Effector CD4-positive, alpha-beta T cell (primary cell): ENCODE measurements around the gene GPATCH1.

Experiments used
- DNase-seq: peaks from one replicate; pipeline ENCODE4 v3.0.0-alpha.2; 2020

Gene GPATCH1

GRCh38 chr19:33064458-33064791 is 16.6 kb upstream of the GPATCH1 start:
- DNase-seq, result no peak

DNA sequence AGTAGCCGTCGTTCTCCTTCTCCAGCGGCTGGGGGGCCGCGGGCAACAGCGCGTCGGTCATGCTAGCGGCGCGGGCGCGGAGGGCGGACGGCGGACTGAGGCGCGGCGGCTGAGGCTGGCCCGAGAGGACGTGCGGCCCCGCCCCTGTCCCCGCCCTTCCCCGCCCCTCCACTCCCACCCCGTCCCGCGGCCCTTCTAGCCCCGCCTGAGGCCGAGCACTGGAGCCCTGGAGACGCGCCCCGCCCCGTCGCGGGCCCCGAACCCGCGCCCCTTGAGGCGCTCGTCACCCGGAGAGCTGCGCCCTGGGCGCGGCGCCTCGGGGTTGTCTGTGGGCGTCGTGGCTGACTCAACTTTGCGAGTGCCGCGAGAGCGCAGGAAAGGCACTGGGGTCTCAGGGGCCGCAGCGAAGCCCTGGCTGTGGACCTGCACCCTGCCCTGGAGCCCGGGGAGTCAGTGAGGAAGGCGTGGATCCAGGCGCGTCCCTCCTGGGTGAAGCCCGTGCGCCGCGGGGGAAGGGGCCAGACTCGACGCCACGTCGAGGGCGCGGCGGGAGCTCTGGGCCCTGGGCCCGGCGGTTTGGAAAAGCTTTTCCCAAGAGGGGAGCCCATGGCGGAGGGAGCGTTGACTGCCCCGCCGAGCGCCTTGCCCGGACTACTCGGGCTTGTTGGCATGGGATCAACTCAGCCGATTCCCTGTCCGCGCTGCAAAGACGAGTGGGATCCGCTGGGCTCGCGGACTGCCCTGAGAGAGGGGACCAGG is 16.0 kb upstream of the GPATCH1 start, which contains the start of gene RHPN2:
Gene RHPN2 (minus strand): TSS at position 97 of the 759 bp plus-strand sequence. CDS start 36 bp downstream, at position 61.
- peak; percentile 14 for DNase-seq

GRCh38 chr19:33066543-33066942 is 14.4 kb upstream of the GPATCH1 start:
- no peak for DNase-seq

GRCh38 chr19:33067121-33067520 is 13.9 kb upstream of the GPATCH1 start:
- DNase-seq, result no peak

DNA sequence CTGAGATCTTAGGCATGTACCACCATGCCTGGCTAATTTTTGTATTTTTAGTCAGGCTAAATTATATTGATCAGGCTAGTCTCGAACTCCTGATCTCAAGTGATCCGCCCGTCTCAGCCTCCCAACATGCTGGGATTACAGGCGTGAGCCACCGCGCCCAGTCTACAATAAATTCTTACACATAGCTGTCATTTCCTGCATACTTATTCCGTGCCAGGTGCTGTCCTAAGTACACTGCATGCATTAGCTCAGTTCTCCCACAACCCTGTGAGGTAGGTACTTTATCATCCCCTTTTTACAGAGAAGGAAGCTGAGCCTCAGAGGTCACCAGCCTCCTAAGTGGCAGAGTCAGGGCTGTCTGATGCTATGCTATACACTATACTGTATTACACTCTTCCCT is 9.1 kb upstream of the GPATCH1 start:
- DNase-seq, result no peak

DNA sequence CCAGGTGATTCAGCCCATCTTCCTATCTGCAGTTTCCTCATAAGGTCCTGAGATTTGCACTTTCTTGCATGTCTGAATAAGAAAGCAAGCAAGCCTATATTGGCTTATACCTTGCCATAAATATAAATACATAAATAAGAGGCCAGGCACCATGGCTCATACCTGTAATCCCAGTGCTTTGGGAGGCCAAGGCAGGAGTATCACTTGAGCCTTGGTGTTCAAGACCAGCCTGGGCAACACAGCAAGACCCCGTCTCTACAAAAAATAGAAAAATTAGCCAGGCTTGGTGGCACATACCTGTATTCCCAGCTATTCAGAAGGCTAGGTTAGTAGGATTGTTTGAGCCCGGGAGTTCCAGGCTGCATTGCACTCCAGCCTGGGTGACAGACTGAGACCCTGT is 5.5 kb upstream of the GPATCH1 start:
- no peak for DNase-seq

- no peak for DNase-seq
Measured at GRCh38 chr19:33085570-33086128, 4.7 kb downstream of the GPATCH1 start.

- no peak for DNase-seq
Measured at GRCh38 chr19:33086955-33087354, 6.0 kb downstream of the GPATCH1 start.

DNA sequence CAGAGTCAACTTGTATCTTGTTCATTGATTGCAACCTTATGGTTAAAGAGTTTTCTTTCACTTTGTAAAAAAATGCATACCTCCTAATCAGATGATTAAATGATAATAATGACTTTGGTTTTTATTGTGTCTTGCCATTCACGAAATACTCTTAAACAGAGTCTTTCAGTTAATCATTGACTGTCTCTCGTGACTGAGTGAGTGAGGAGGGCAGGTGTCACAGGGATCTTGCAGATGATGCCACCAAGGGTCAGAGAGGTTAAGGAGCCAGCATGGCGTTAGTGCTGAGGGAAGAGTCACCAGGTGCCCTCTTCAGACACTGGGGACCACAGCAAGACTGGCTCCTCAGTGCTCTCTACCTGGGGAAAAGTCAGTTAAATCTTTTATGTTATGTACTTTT is 8.0 kb downstream of the GPATCH1 start:
- DNase-seq, result no peak

GRCh38 chr19:33090179-33090578 is 9.2 kb downstream of the GPATCH1 start:
- DNase-seq, result no peak

DNA sequence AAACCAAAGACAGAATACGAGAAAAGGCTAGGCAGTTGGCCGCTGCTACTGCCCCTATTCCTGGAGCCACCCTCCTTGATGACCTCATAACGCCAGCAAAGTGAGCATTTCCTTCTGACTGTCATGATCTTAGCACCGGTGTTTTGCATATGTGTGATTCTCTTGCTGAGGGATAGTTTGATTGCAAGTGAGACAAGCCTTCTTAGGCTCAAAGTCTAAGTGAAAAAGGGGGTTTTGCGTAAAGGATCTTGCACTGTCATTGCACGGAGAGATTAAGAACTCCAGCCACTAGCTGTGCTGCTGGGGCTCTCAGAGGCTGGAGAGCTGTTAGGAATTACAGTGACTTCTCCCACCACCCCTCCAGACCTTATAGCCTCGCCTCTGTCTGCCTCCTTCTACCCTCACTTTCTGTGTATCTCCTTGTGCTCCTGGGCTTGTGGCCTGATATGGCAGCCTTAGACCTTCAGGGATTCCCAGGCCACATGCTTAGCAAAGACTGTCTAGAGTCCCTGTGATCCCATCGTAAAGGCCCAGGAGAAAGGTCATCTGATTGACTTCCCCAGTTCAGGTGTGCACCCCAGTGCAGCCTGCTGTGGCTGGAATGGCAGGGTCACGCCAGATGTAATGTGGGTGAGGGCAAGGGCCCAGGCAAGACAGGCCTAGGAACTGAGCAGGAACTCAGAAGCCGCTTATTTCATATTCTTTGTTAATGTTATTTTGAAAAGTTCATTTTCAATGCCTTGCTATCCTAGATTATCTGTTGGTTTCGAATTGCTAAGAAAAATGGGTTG is 12.6 kb downstream of the GPATCH1 start:
- no peak for DNase-seq

DNA sequence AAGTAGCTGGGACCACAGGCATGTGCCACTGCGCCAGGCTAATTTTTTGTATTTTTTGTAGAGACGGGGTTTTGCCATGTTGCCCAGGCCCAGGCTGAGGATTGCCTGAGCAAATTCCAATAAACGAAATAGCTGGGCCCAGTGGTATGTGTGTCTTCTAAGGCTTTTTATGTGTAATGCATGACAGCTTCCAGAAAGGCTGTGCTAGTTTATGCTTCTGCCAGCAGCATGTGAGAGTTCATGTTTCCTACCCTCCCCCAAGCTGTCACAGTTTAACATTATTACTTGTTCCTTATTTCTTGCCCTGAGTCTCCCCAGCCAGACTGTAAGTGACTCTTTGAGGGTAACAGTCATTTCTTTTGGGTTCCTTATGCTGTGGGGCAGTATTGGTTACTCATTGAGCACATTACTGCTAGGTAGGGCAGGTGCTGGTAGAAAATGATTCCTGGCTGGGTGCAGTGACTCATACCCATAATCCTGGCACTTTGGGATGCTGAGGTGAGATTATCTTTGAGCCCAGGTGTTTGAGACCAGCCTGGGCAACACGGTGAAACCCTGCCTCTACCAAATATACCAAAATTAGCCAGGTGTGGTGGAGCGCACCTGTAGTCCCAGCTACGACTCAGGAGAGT is 13.6 kb downstream of the GPATCH1 start:
- no peak for DNase-seq

GRCh38 chr19:33096005-33096404 is 15.0 kb downstream of the GPATCH1 start:
- DNase-seq, result no peak

- no peak for DNase-seq
Measured at GRCh38 chr19:33098055-33098534, 17.1 kb downstream of the GPATCH1 start.

DNA sequence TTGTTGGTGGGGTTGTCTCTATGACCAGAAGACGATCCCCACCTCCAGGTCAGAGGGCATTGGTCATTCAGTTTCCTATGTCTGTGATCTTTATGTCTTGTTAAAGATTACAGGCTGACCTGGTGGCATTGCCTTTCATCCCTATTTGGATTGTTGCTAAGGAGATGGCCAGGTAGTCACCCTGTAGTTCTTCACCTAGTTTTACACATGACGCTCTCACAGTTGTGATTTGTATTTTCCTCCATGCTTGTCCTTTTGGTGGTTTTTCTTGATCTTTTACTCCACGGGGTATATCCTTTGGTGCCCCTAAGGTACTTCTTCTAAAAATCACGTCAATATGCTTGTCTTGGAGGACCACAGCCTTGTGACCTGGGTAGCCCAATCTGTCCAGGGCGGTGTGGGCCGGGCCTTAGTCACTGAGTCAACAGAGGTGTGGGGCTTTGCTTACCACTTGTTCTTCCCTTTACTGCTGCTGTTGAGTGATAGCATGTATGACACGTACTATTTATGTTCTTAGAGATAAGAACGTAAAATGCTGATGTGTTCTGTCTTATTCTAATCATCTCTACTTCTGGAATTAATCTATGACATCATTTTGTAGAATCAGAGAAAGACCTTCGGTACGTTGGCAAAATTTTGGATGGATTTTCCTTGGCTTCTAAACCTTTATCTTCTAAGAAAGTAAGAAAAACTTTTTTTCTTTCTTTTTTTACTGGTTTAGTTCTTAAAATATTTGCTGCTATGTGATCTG is 20.1 kb downstream of the GPATCH1 start:
- DNase-seq, result no peak

DNA sequence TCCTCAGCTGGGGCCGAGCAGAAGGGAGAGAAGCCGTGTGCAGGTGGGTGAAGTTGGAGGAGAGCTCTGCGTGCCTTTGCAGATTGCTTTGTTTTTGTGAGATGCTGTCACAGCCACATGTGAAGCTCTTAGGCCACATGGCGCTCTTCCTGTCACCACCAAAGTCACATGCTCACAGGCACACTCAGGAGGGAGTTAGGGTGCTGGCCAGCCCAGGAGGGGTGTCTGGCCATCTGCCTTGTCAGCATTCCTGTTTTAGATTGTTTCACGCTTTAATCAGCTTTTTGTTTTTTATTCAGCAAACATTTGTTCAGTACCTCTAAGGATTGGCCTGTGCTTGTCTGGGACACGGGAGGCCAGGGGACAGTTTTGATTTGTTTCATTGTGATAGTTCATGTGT is 21.9 kb downstream of the GPATCH1 start:
- DNase-seq, result no peak

- no peak for DNase-seq
Measured at GRCh38 chr19:33108161-33108560, 27.2 kb downstream of the GPATCH1 start.

DNA sequence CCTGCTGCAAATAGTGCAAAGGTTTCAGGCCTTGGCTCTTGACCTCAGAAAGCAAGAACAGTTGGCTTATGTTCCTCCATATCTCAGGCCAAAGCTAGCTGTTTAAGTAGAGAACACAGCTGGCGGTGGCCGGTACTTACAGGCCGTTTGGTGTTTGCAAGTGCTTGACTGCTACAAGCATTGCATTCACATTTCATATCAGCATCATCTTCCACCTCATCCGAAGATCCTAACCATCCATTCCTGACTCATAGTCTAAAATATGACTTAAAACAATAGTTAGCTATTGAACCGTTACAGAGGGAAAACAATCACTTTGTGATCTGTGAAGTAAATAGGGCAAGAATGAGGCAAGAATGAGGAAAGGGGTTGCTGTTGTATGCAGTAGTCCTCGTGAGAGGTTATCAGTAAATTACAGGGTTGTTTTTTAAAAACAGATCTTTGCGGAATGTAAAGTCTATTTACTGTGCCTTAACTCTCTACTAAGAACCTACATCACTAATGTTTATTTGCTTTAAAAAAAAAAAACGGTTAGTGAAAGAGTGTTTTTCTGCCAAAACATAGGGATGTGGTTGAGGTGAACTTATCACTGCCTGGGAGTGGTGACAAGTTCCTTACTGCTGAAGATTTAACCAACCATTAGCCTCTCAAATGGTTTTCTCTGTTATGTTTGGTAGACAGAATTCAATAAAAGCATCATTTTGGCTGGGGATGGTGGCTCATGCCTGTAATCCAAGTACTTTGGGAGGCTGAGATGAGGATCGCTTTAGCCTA is 29.3 kb downstream of the GPATCH1 start:
- no peak for DNase-seq

DNA sequence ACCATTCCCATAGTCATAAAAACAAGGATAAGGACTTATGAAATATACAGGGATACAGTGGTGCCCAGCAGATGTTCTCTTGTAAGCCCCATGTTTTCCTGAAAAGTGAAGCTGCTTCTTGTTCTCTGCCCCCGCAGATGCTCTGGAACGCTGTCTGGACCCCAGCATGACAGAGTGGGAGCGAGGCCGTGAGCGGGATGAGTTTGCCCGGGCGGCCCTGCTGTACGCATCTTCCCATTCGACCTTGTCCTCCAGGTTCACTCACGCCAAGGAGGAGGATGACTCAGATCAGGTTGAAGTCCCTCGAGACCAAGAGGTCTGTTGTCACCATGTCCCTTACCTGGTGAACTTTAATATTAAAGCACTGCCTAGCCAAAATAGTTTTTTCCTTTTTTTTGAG is 30.6 kb downstream of the GPATCH1 start:
- DNase-seq, result no peak

- DNase-seq, result no peak
Measured at GRCh38 chr19:33114312-33114711, 33.3 kb downstream of the GPATCH1 start.

GRCh38 chr19:33117501-33117900 is 36.5 kb downstream of the GPATCH1 start:
- DNase-seq, result no peak

DNA sequence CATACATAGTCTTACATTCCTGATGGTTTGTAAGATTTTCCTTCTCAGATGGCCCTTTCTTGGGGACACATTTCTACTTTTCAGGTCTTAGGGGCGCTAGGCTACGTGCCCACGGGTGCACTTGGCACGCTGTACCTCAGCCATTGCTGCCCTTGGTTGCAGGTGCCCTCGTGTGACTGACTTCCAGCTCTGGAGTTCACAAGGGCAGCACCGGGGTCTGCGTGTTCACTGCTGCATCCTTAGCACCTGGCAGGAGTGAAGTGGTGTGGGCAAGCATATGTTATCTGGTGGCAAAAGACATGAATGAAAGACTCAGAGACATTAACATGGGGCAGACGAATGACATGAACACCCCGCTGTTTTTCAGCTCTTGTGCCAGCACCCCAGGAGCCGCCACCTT is 37.7 kb downstream of the GPATCH1 start:
- no peak for DNase-seq
